Measurements from ENCODE around the gene MBNL3. TPM values are rescaled to one million over a fixed set of nuclear protein-coding genes. Genes with fewer than 3 reads are reported as not detected.

Gene MBNL3
- polyA plus RNA-seq, 2 donors = 2.5 to 3.4 TPM

DNA sequence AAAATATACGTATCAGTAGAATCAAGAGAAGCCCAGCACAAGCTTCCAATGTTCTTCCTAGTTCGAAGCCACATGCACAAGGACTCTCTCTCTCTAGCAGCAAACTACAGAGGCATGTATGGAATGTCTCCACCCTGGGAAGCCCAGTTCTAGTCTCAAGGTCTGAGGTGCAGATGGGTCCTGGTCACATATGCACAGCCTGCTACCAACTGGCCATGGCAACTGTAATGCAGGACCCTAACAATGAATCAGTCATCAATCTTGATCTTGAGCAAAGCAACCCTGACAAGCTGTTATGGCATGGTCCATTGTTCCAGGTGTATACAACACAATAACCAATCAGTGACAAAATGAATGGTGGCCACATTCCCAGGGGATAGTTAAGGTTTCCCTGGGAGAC, 55.8 kb downstream of the MBNL3 start:
- WGBS, 2 donors = 80 to 94% methylated on average over 2 of the region's 2 CpGs
- H3K4me1 ChIP-seq (ENCODE audit: control insufficient read depth in 2 of 2, insufficient read depth in 2 of 2, low read length in 1 of 2) = no peaks in the 10 kb centered on the region
- no peak overlapping the region for H3K27ac ChIP-seq (ENCODE audit: low read depth in 2 of 2, low read length in 1 of 2)
- H3K36me3 ChIP-seq (ENCODE audit: control insufficient read depth in 2 of 2, insufficient read depth in 2 of 2, low read length in 1 of 2) = no peaks in the 10 kb centered on the region
- H3K9me3 ChIP-seq (ENCODE audit: control insufficient read depth in 2 of 2, insufficient read depth in 1 of 2, low read depth in 1 of 2, low read length in 1 of 2) = no peaks in the 10 kb centered on the region
- H3K27me3 ChIP-seq (ENCODE audit: control insufficient read depth in 1 of 2, insufficient read depth in 2 of 2, low read length in 2 of 2) = no peaks in the 10 kb centered on the region
- no peak overlapping the region for H3K4me3 ChIP-seq (ENCODE audit: low read depth in 1 of 2, low read length in 2 of 2)

DNA sequence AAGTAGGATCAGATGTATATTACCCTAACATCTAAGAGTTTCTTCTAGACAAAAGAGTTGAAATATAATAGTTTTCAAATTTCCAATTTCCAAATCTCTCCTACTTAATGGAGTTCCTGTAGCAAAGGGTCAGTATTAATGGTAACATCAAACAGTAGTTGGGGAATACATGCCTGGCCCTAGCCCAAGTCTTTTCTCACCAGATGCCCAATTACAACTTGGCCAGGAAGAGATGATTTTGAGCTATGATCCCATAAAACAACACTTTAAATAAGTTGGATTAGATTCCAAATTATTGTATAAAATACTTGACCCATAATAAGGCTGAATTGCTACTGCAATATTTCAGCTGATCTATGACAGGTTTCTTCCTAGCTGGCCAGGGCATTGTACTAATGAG, 59.9 kb downstream of the MBNL3 start:
- Histone ChIP-seq H3K27ac (ENCODE audit: low read depth in 2 of 2, low read length in 1 of 2) (no peak overlapping the region), H3K9me3 (ENCODE audit: control insufficient read depth in 2 of 2, insufficient read depth in 1 of 2, low read depth in 1 of 2, low read length in 1 of 2) (no peaks in the 10 kb centered on the region), H3K4me3 (ENCODE audit: low read depth in 1 of 2, low read length in 2 of 2) (no peak overlapping the region), H3K4me1 (ENCODE audit: control insufficient read depth in 2 of 2, insufficient read depth in 2 of 2, low read length in 1 of 2) (no peaks in the 10 kb centered on the region), H3K36me3 (ENCODE audit: control insufficient read depth in 2 of 2, insufficient read depth in 2 of 2, low read length in 1 of 2) (no peaks in the 10 kb centered on the region), H3K27me3 (ENCODE audit: control insufficient read depth in 1 of 2, insufficient read depth in 2 of 2, low read length in 2 of 2) (no peaks in the 10 kb centered on the region)

DNA sequence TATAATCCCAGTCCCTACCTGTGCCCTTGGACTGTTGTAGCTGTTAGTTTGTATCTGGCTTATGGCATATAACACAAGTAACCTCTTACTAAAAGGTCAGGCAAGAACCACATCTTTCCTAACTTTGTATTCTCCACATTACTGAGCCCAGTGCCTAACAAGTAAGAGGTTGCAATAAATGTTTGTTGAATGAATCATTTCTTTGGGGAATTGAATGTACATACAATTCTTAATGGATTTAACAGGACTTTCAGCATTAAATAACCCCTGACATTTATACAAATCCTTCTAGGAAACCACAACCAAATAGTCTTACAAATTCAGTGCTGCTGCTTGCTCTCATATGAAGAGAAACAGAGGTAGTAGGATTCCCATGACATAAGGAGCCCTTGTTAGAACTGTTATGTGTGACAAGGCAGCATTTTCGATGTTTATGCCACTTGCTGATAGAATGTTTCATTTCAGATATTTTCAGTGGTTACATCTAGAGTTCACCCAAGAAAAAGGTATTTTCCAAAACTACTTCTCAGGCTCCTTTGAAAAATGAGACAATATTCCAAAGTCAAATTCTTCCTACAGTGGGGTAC, 62.0 kb downstream of the MBNL3 start:
- Histone ChIP-seq H3K4me1 (ENCODE audit: control insufficient read depth in 2 of 2, insufficient read depth in 2 of 2, low read length in 1 of 2) (no peaks in the 10 kb centered on the region), H3K27me3 (ENCODE audit: control insufficient read depth in 1 of 2, insufficient read depth in 2 of 2, low read length in 2 of 2) (no peaks in the 10 kb centered on the region), H3K36me3 (ENCODE audit: control insufficient read depth in 2 of 2, insufficient read depth in 2 of 2, low read length in 1 of 2) (no peaks in the 10 kb centered on the region), H3K4me3 (ENCODE audit: low read depth in 1 of 2, low read length in 2 of 2) (no peak overlapping the region), H3K27ac (ENCODE audit: low read depth in 2 of 2, low read length in 1 of 2) (no peak overlapping the region), H3K9me3 (ENCODE audit: control insufficient read depth in 2 of 2, insufficient read depth in 1 of 2, low read depth in 1 of 2, low read length in 1 of 2) (no peaks in the 10 kb centered on the region)
- 74 to 81% methylated on average over 1 of the region's 1 CpG for WGBS, 2 donors

GRCh38 chrX:132425744-132426318, 63.0 kb downstream of the MBNL3 start:
- Histone ChIP-seq H3K27me3 (ENCODE audit: control insufficient read depth in 1 of 2, insufficient read depth in 2 of 2, low read length in 2 of 2) (no peaks in the 10 kb centered on the region), H3K9me3 (ENCODE audit: control insufficient read depth in 2 of 2, insufficient read depth in 1 of 2, low read depth in 1 of 2, low read length in 1 of 2) (no peaks in the 10 kb centered on the region), H3K4me3 (ENCODE audit: low read depth in 1 of 2, low read length in 2 of 2) (no peak overlapping the region), H3K27ac (ENCODE audit: low read depth in 2 of 2, low read length in 1 of 2) (no peak overlapping the region), H3K36me3 (ENCODE audit: control insufficient read depth in 2 of 2, insufficient read depth in 2 of 2, low read length in 1 of 2) (no peaks in the 10 kb centered on the region), H3K4me1 (ENCODE audit: control insufficient read depth in 2 of 2, insufficient read depth in 2 of 2, low read length in 1 of 2) (no peaks in the 10 kb centered on the region)
- 56 to 70% methylated on average over 3 of the region's 3 CpGs for WGBS, 2 donors

DNA sequence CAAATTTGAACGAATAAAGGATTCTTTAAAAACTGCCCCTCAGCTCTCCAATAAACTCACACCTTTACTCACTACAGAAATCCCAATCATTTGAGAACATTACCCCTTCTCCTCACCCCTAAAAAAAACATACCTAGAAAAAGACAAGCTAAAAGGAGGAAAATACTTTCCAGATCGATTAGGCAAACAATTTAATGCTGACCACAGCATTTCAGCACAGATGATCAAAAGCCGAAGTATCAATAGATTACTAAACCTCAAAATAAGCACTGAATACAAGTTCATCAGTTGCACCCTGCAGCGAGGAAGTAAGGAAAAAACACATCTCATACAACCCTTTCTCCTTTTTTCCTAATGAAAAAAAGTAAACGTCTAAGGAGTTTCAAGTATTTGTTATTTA, 65.5 kb downstream of the MBNL3 start:
- H3K4me1 ChIP-seq (ENCODE audit: control insufficient read depth in 2 of 2, insufficient read depth in 2 of 2, low read length in 1 of 2) = no peaks in the 10 kb centered on the region
- no peaks in the 10 kb centered on the region for H3K9me3 ChIP-seq (ENCODE audit: control insufficient read depth in 2 of 2, insufficient read depth in 1 of 2, low read depth in 1 of 2, low read length in 1 of 2)
- H3K27ac ChIP-seq (ENCODE audit: low read depth in 2 of 2, low read length in 1 of 2) = no peak overlapping the region
- no peaks in the 10 kb centered on the region for H3K36me3 ChIP-seq (ENCODE audit: control insufficient read depth in 2 of 2, insufficient read depth in 2 of 2, low read length in 1 of 2)
- no peaks in the 10 kb centered on the region for H3K27me3 ChIP-seq (ENCODE audit: control insufficient read depth in 1 of 2, insufficient read depth in 2 of 2, low read length in 2 of 2)
- no peak overlapping the region for H3K4me3 ChIP-seq (ENCODE audit: low read depth in 1 of 2, low read length in 2 of 2)
- 69 to 86% methylated on average over 5 of the region's 5 CpGs for WGBS, 2 donors

DNA sequence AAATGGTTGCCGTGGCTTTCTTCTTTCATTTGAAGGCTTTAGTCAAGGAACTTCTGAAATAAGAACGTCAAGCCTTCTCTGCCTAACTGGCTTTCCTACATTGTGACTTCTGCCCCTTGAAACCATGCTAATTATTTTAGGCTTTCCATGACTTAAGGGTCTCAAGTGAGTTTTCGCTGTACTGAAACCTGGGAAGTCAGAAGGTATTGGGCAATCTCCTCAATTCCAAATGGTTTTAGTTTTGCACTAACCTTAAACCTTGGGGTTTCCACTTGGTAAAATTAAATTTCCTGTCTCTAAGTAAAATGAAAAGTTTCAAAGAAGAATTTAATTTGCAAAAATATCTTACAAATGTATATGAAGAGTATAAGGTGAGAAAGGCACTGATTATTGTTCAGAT, 73.8 kb downstream of the MBNL3 start:
- Histone ChIP-seq H3K4me3 (ENCODE audit: low read depth in 1 of 2, low read length in 2 of 2) (no peak overlapping the region), H3K4me1 (ENCODE audit: control insufficient read depth in 2 of 2, insufficient read depth in 2 of 2, low read length in 1 of 2) (no peaks in the 10 kb centered on the region), H3K27ac (ENCODE audit: low read depth in 2 of 2, low read length in 1 of 2) (no peak overlapping the region), H3K36me3 (ENCODE audit: control insufficient read depth in 2 of 2, insufficient read depth in 2 of 2, low read length in 1 of 2) (no peaks in the 10 kb centered on the region), H3K27me3 (ENCODE audit: control insufficient read depth in 1 of 2, insufficient read depth in 2 of 2, low read length in 2 of 2) (peaks cover 0 to 2% of the 10 kb centered on the region in 2 donors), H3K9me3 (ENCODE audit: control insufficient read depth in 2 of 2, insufficient read depth in 1 of 2, low read depth in 1 of 2, low read length in 1 of 2) (no peaks in the 10 kb centered on the region)
- 82 to 95% methylated on average over 3 of the region's 3 CpGs for WGBS, 2 donors

DNA sequence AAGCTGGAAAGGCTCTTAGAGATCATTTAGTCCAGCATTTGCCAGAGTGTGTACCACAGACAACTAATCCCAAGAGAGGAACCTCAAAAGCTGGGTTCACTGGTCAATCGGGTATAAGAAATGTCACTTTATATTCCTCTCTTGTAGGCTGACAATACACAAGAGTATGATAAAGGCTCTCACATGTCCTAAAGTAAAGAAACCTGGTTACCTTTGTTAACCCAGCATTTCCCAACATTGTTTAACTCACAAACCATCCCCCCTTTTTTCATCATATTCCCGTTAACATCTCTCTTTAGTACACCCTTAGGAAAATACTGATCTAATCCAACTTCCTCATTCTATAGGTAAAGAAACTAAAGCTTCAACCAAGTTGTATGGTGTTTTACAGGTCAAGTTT, 74.4 kb downstream of the MBNL3 start:
- H3K36me3 ChIP-seq (ENCODE audit: control insufficient read depth in 2 of 2, insufficient read depth in 2 of 2, low read length in 1 of 2) = no peaks in the 10 kb centered on the region
- 77 to 96% methylated on average over 2 of the region's 2 CpGs for WGBS, 2 donors

GRCh38 chrX:132413459-132413858, 75.4 kb downstream of the MBNL3 start:
- no peaks in the 10 kb centered on the region for H3K4me1 ChIP-seq (ENCODE audit: control insufficient read depth in 2 of 2, insufficient read depth in 2 of 2, low read length in 1 of 2)
- WGBS, 2 donors = 61 to 84% methylated on average over 7 of the region's 7 CpGs
- no peak overlapping the region for H3K4me3 ChIP-seq (ENCODE audit: low read depth in 1 of 2, low read length in 2 of 2)
- no peaks in the 10 kb centered on the region for H3K36me3 ChIP-seq (ENCODE audit: control insufficient read depth in 2 of 2, insufficient read depth in 2 of 2, low read length in 1 of 2)
- H3K27ac ChIP-seq (ENCODE audit: low read depth in 2 of 2, low read length in 1 of 2) = no peak overlapping the region
- H3K27me3 ChIP-seq (ENCODE audit: control insufficient read depth in 1 of 2, insufficient read depth in 2 of 2, low read length in 2 of 2) = peaks cover 0 to 2% of the 10 kb centered on the region in 2 donors
- no peaks in the 10 kb centered on the region for H3K9me3 ChIP-seq (ENCODE audit: control insufficient read depth in 2 of 2, insufficient read depth in 1 of 2, low read depth in 1 of 2, low read length in 1 of 2)

More for the DNA sequence above, 74.4 kb downstream of the MBNL3 start:
- H3K27me3 ChIP-seq (ENCODE audit: control insufficient read depth in 1 of 2, insufficient read depth in 2 of 2, low read length in 2 of 2) = peaks cover 0 to 2% of the 10 kb centered on the region in 2 donors
- no peak overlapping the region for H3K27ac ChIP-seq (ENCODE audit: low read depth in 2 of 2, low read length in 1 of 2)
- no peaks in the 10 kb centered on the region for H3K9me3 ChIP-seq (ENCODE audit: control insufficient read depth in 2 of 2, insufficient read depth in 1 of 2, low read depth in 1 of 2, low read length in 1 of 2)
- no peaks in the 10 kb centered on the region for H3K4me1 ChIP-seq (ENCODE audit: control insufficient read depth in 2 of 2, insufficient read depth in 2 of 2, low read length in 1 of 2)
- H3K4me3 ChIP-seq (ENCODE audit: low read depth in 1 of 2, low read length in 2 of 2) = no peak overlapping the region

DNA sequence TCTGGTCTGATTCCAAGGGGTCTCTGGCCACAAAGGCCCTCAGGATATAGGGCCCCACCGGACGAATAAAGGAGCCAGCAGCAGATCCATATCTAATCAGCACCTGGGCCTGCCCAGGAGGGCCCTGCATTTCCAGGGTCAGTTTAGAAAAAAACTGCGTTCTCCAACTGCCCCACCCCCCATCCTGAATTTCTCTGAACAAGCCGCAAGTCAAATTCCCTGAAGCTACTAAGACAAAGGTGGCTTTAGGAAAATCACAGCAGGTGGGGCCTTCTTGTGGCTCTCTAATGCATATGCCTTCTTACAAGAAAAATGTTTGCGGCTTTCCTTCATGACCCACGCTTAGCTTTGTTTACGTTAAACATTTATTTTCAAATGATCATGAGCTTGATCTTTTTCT, 76.6 kb downstream of the MBNL3 start:
- H3K9me3 ChIP-seq (ENCODE audit: control insufficient read depth in 2 of 2, insufficient read depth in 1 of 2, low read depth in 1 of 2, low read length in 1 of 2) = no peaks in the 10 kb centered on the region
- H3K27ac ChIP-seq (ENCODE audit: low read depth in 2 of 2, low read length in 1 of 2) = no peak overlapping the region
- H3K4me3 ChIP-seq (ENCODE audit: low read depth in 1 of 2, low read length in 2 of 2) = no peak overlapping the region
- H3K4me1 ChIP-seq (ENCODE audit: control insufficient read depth in 2 of 2, insufficient read depth in 2 of 2, low read length in 1 of 2) = no peaks in the 10 kb centered on the region
- peaks cover 0 to 2% of the 10 kb centered on the region in 2 donors for H3K27me3 ChIP-seq (ENCODE audit: control insufficient read depth in 1 of 2, insufficient read depth in 2 of 2, low read length in 2 of 2)
- H3K36me3 ChIP-seq (ENCODE audit: control insufficient read depth in 2 of 2, insufficient read depth in 2 of 2, low read length in 1 of 2) = no peaks in the 10 kb centered on the region
- 73 to 88% methylated on average over 7 of the region's 7 CpGs for WGBS, 2 donors

GRCh38 chrX:132411310-132411977, 77.4 kb downstream of the MBNL3 start:
- Histone ChIP-seq H3K27ac (ENCODE audit: low read depth in 2 of 2, low read length in 1 of 2) (no peak overlapping the region), H3K4me1 (ENCODE audit: control insufficient read depth in 2 of 2, insufficient read depth in 2 of 2, low read length in 1 of 2) (no peaks in the 10 kb centered on the region), H3K36me3 (ENCODE audit: control insufficient read depth in 2 of 2, insufficient read depth in 2 of 2, low read length in 1 of 2) (no peaks in the 10 kb centered on the region), H3K9me3 (ENCODE audit: control insufficient read depth in 2 of 2, insufficient read depth in 1 of 2, low read depth in 1 of 2, low read length in 1 of 2) (no peaks in the 10 kb centered on the region), H3K4me3 (ENCODE audit: low read depth in 1 of 2, low read length in 2 of 2) (no peak overlapping the region), H3K27me3 (ENCODE audit: control insufficient read depth in 1 of 2, insufficient read depth in 2 of 2, low read length in 2 of 2) (peaks cover 0 to 2% of the 10 kb centered on the region in 2 donors)
- 57 to 86% methylated on average over 8 of the region's 8 CpGs for WGBS, 2 donors

Data from esophagus (tissue), 2 donors.